Measurements from ENCODE around the gene DGUOK. TPM values are rescaled to one million over a fixed set of nuclear protein-coding genes. Genes with fewer than 3 reads are reported as not detected.

DGUOK gene
- total RNA-seq, 1 donor from 2014 or later: 79.7 TPM

GRCh38 chr2:73986085-73986681, 59.5 kb downstream of the DGUOK start:
- H3K4me1 ChIP-seq: peaks cover 6 to 33% of the 10 kb centered on the region in 2 donors
- intact Hi-C loops (cut with DNase I): no loop called here
- H3K27ac ChIP-seq: no peak overlapping the region

GRCh38 chr2:73987109-73987947, 60.6 kb downstream of the DGUOK start:
- peak overlapping the region; percentile 7 to 43 for H3K4me3 ChIP-seq
- no peaks in the 10 kb centered on the region for H3K36me3 ChIP-seq
- H3K27me3 ChIP-seq: no peaks in the 10 kb centered on the region
- H3K9me3 ChIP-seq: no peaks in the 10 kb centered on the region
- TF ChIP-seq CTCF (IDR thresholded peaks at IDR 0.05): peak in 1 of 3 experiments; percentile 58
- peaks cover 6 to 25% of the 10 kb centered on the region in 2 donors for H3K4me1 ChIP-seq
- DNase-seq (ENCODE audit: low spot score in 2 of 2): no peak
- intact Hi-C loops (cut with DNase I): no loop called here
- no peak overlapping the region for H3K27ac ChIP-seq

More at GRCh38 chr2:73986085-73986681, 59.5 kb downstream of the DGUOK start:
- no peak for DNase-seq (ENCODE audit: low spot score in 2 of 2)
- TF ChIP-seq CTCF (IDR thresholded peaks at IDR 0.05): no peak
- no peaks in the 10 kb centered on the region for H3K36me3 ChIP-seq
- peak overlapping the region in 1 of 2 donors; percentile 74 for H3K4me3 ChIP-seq
- H3K9me3 ChIP-seq: no peaks in the 10 kb centered on the region
- H3K27me3 ChIP-seq: no peaks in the 10 kb centered on the region

GRCh38 chr2:73987948-73988700, 61.4 kb downstream of the DGUOK start:
- DNase-seq (ENCODE audit: low spot score in 2 of 2): no peak
- Histone ChIP-seq H3K27me3 (no peaks in the 10 kb centered on the region), H3K27ac (no peak overlapping the region), H3K4me3 (peak overlapping the region; percentile 7 to 43), H3K4me1 (peaks cover 6 to 25% of the 10 kb centered on the region in 2 donors), H3K36me3 (no peaks in the 10 kb centered on the region), H3K9me3 (no peaks in the 10 kb centered on the region)
- no peak for TF ChIP-seq CTCF (IDR thresholded peaks at IDR 0.05)
- intact Hi-C loops (cut with DNase I): no loop called here

GRCh38 chr2:73989972-73990371, 63.3 kb downstream of the DGUOK start:
- intact Hi-C loops (cut with DNase I): no loop called here

More at GRCh38 chr2:73989972-73990371, 63.3 kb downstream of the DGUOK start:
- DNase-seq (ENCODE audit: low spot score in 2 of 2): no peak
- Histone ChIP-seq H3K36me3 (no peaks in the 10 kb centered on the region), H3K27me3 (no peaks in the 10 kb centered on the region), H3K27ac (no peak overlapping the region), H3K4me1 (peaks cover 0 to 20% of the 10 kb centered on the region in 2 donors), H3K9me3 (no peaks in the 10 kb centered on the region), H3K4me3 (no peak overlapping the region)
- TF ChIP-seq CTCF (IDR thresholded peaks at IDR 0.05): no peak
